Midbrain (tissue), 1 donor: Measurements from ENCODE around the gene NALF2.

ENCODE experiments used
- DNase-seq: peaks from one replicate; lab custom pipeline; 2025; lab: John Stamatoyannopoulos, UW

The NALF2 gene

GRCh38 chrX:69530306-69530705 is 26.2 kb downstream of the NALF2 start:
- DNase-seq = no peak

GRCh38 chrX:69531031-69531755 is 27.1 kb downstream of the NALF2 start:
- DNase-seq = no peak

GRCh38 chrX:69535661-69536060 is 31.5 kb downstream of the NALF2 start:
- DNase-seq = no peak

- DNase-seq = peak; percentile 67
Measured at GRCh38 chrX:69538321-69538876, 34.3 kb downstream of the NALF2 start.

GRCh38 chrX:69539437-69539836 is 35.3 kb downstream of the NALF2 start:
- DNase-seq = no peak

GRCh38 chrX:69541956-69542355 is 37.8 kb downstream of the NALF2 start:
- no peak for DNase-seq

- DNase-seq = no peak
Measured at GRCh38 chrX:69543572-69543971, 39.4 kb downstream of the NALF2 start.

GRCh38 chrX:69546417-69546816 is 42.3 kb downstream of the NALF2 start:
- DNase-seq = no peak

GRCh38 chrX:69546978-69547377 is 42.9 kb downstream of the NALF2 start:
- DNase-seq = no peak

GRCh38 chrX:69551421-69552009 is 47.4 kb downstream of the NALF2 start:
- DNase-seq = no peak

GRCh38 chrX:69552512-69552911 is 48.4 kb downstream of the NALF2 start:
- DNase-seq = no peak
